HG03135 (cell line): ENCODE results near the gene DCPS.
A peak's percentile ranks its signal among the peaks of the same experiment; 100 is the strongest.
"Not testable (repeated sequence)": the region's sequence is repeated elsewhere in the genome, so short reads cannot be mapped to it uniquely, and the experiment has no call there.

Experiments
- ATAC-seq: cut with Tn5 transposase; IDR thresholded peaks from one replicate; pipeline ENCODE4 v1.9.1; 2021; ENCODE audit warnings: mild to moderate bottlenecking, moderate library complexity; ENCODE audit not compliant: unreplicated experiment

DCPS gene

DNA sequence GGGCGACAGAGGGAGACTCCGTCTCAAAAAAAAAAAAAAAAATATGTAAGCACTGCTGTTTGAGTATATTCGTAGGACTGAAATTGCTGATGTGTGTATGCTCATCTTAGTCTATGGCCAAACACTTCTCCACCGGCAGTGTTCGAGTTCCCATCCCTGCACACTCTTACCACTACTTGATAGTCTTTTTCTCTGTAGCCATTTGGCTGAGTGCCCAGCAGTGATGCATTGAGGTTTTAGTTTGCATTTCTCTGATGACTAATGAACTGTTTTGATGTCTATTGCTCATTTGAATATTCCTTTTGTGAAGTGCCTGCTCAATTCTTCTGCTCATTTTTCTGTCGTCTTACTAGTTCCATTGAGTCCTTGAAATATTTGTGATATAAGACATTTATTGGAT lies 19.0 kb upstream of the DCPS start:
- peak; percentile 45 for ATAC-seq

- no peak for ATAC-seq
Measured at GRCh38 chr11:126288237-126288636, 15.6 kb upstream of the DCPS start.

GRCh38 chr11:126290887-126291286 lies 13.0 kb upstream of the DCPS start:
- no peak for ATAC-seq

DNA sequence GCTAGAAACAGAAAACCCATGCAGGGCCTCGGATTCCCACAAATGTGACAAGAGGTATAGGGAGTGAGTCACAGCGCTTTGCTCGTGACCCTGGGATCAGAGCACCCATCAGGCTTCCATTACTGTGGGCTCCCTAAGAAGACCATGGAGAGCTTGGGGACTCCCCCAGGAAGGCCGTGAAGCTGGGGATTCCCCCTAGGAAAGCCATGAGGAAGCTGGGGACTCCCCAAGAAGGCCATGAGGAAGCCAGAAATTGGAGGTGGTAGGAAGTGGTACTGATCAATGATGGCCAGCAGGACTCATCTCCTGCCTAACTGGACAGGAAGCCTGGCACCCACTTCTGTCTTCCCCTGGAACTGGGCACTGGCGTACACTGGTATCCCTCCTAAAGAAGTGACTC lies 10.1 kb upstream of the DCPS start:
- ATAC-seq = no peak

DNA sequence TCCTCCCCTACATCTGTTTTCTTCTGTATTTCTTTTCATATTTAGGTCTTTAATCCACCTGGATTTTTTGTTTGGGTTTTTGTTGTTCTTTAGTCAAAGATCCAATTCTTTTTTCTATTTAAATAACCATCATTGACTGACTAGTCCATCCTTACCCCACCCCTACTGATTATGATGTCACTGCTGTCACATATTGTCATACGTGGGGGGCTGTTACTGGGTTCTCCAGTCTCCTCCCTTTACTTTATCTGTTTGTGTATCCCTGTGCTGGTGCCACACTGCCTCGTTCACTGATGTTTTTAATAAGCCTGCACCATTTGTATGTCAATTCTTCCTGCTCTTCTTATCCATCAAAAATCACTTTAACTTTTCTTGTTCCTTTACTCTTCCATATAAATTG lies 6.9 kb upstream of the DCPS start:
- no peak for ATAC-seq

DNA sequence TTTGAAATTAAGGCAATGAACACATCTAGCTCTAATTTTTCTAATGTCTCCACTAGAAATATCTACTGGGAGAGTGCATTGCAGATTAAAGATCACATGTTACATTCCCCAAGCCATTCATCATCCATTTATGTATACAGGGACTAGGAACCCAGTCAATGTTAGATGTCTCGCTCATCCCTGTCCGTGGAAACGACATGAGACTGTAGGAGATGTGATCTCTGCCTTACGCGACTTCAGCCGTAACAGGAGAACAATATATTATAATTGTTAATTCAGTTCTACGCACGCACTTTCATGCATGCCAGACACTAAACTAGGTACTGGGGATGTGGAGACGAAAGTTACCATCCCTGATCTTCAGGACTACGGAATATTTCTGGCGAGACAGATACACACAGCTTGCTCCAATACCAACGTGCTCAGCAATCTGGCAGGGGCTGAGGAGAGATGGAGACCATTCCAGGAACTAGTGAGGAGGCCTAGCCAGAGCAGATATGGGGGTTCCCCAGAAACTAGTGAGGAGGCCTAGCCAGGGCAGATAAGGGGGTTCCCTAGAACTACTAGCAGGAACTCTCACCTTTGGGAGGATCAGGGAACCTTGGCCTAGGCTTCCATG lies 706 bp downstream of the DCPS start:
- ATAC-seq = no peak

DNA sequence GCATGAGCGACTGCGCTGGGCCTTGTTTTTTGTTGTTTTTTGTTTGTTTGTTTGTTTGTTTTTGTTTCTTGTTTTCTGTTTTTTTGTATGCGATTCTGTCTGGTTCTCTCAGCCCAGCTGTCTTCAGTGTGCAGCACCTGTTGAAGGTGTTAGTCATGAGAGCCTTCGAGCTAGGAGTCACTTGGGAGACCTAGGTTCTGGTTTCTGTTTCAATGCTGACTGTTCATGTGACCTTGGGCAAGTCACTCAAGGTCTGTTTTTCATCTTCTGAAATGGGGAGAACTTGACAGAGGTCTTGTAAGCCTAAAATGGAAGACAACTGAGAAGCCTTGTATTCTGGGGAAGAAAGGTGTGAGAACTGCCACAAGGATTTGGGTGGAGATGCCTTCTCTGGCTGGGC lies 1.8 kb downstream of the DCPS start:
- ATAC-seq = no peak

- no peak for ATAC-seq
Measured at GRCh38 chr11:126307706-126308105, 3.8 kb downstream of the DCPS start.

DNA sequence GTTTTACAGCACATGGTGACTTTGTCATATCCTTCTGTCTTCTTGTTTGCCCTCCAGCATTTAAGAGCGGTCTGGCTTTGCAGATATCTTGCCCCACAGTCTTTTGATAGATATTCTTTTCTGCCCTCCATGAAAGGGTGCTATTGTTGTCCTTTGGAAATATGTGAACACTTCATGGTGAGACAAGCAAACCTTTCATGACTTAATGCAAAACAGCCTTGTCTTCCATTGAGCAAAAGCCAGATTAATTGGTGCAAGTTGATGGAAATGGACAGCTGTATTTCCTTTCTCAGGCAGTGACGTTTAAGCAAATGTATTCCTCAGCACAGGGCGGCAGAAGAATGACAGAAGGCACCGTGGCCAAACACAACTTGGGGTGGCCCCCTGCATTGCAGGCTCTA lies 4.4 kb downstream of the DCPS start:
- ATAC-seq = no peak

GRCh38 chr11:126308771-126309170 lies 4.9 kb downstream of the DCPS start:
- ATAC-seq = not testable (repeated sequence)

DNA sequence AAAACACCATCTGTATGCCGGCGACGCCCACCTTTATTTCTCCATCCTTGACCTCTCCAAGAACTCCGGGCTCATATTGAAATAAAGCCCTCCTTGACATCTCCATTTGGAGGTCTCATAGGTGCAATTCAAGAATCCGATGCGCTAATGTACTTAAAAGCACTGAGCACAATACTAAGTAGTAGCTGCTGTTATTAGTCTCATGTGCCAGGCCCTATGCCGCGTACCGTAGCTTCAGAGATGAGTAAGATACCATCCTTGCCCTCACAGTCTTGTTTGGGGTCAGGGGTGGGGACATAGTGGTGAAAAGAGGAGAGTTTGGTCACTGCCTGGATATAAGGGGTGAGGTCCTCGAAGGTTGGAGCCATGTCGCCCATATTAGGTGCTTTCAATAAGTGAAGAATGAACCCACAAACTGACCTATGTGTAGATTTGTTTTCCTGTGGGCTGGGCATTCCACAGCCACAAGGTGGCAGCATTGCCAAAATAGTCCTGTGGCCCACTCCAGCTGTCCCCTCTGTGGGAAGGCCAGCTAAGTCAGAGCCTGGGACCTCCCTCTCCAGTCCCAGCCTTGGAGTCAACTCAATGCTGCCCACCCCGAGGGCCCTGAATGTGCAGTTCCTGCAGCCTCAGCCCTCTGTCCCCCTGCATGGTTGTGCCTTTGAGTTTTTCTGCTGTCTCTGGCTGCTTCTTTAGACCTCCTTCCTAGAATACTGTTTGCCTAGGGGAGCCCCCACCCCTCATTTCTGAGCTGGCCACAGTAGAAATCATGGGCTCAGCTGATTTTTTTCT lies 6.5 kb downstream of the DCPS start:
- ATAC-seq = no peak

DNA sequence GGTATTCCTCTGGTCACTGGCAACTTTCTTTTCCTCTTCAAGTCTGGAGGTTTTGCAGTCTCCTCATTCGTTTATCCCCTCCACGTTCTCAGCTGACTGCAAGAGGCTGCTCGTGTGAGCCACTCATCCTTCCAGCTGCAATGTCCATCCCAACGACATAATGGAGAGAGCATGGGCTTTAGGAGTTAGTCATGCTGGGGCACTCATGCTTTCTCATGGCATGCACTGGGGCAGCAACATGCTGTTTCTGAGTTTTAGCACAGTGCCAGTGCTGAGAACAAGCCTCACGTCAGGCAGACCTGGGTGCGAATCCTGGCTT lies 7.1 kb downstream of the DCPS start:
- no peak for ATAC-seq

DNA sequence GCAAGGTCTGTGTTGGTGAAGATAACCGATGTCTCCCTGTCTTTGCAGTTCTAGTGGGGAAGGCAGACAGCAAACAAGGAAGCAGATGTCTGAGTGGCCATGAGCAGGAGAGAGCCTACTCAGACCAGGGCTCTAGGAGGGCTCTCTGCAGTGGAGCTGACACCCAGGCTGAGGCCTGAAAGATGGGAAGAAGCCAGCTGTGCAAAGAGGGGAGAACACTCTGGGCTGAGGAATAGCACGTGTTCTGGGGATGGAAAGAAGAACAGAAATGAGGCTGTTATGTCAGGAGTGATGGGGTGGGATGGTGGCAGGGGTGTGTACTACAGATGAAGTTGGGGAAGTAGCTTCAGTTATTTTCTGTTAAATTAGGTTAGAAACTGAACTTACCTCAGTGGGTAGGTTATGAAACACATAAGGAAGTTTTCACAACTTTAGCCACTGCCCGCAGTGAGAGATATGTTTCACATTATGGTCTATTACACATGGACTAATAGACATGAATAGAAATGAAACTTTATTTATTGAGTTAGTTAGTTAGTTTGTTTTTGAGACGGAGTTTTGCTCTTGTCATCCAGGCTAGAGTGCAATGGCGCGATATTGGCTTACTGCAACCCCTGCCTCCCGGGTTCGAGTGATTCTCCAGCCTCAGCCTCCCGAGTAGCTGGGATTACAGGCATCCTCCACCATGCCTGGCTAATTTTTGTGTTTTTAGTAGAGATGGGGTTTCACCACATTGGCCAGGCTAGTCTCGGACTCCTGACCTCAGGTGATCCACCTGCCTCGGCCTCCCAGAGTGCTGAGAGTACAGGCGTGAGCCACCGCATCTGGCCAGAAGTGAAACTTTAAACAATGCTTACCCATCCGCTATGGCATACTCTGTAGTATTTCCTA lies 7.8 kb downstream of the DCPS start:
- ATAC-seq = peak; percentile 67

- ATAC-seq = no peak
Measured at GRCh38 chr11:126312961-126313360, 9.1 kb downstream of the DCPS start.

- no peak for ATAC-seq
Measured at GRCh38 chr11:126313826-126314225, 10.0 kb downstream of the DCPS start.

- no peak for ATAC-seq
Measured at GRCh38 chr11:126317432-126317755, 13.5 kb downstream of the DCPS start.

DNA sequence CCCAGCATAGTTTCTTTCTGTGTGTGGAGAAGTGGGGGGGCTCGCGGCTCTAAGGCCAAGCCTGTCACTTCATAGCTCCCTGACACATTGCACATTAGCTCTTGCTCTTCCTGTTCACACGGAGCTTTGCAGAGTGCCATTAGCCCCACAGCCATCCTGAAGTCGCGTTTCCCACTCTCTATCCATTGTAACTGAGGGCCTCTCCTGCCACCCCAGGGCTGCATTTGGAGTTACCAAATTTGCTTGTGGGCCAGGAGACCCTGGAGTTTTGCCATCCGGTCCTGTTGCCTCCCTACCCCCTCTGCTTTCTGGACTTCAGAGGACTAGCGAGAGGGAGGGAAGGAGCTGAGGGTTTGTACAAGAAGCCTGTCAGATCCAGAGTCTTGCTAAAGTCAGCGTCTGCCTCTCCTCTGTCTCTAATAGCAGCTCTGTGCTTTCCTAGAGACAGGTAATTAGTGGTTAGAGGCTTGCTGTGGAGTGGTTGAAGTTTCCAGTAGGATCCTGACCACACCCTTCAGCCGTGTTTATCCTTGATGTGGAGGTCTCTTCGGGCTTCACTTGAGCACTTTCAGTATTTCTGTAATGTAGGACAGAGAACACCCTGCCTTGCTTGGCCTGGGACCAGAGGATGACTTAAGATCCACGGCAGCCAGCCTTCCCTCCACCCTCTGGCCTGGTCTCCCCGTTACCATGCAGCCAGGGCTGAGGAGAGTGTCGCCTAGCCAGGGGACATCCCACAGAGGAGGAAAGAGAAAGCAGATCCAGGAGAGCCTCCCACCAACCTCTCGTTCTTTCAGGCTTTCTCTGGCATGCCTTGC lies 14.1 kb downstream of the DCPS start:
- ATAC-seq = peak; percentile 42

DNA sequence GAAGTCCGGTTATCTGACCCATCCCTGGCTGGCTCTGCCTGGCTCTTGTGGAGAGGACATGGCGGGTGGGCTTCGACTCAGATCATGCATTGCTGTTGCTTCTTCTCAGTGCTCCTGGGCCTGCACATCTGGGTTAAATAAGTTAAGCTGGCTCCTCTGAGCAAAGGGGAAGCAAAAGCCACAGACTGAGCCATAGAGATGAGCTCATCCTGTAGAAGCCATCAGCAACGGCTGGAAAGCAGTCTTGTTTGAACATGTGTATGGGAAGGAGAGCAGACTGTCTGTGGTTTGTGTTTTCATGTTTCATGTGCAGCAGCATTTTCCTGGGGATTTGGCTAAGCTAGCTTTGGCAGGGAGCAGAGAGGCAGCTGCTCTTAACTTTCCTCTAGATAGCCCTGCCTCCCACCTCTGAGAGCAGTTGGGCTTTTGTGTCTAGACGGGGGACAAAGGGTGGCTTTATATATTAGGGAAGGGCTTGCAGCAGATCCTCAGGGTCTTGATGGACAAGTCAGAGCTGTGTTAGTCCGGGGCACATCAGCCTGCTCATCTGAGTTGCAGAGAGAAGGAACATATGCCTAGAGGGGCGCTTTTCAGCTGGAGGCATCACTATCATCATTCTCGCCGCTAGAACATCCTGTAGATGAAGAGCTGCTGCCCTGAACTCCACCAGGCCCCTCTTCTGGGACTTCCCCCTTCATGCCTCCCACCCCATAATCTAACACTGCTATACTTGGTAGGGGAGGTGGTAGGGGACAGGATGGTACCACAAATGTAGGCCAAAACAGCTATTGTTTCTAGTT lies 14.9 kb downstream of the DCPS start:
- ATAC-seq = peak; percentile 72

DNA sequence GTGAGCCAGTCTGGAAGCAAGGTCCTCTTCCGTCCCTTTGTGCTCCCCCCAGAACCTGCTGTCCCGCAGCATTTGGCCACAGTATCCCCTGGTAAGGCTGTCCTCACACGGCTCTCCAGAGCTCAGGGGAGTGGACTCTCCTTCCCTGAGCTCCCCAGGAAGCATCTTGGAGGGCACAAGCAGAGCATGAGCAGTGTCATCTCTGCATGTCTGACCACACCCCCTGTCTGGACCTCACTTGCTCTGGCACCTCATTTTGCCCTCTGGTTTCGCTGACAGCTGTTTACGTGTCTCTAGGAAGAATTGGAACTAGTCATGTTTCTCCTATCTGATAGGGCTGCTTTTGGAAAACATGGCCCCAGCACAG lies 15.5 kb downstream of the DCPS start:
- ATAC-seq = no peak

- ATAC-seq = no peak
Measured at GRCh38 chr11:126322996-126323395, 19.1 kb downstream of the DCPS start.
